Ovary (tissue), 3 donors: Measurements from ENCODE around the gene NELFB.

Source experiments
- EP300 ChIP-seq: sonication (generic); formaldehyde crosslinking; IDR thresholded peaks from one replicate; pipeline ENCODE4 v1.6.1; 2017; ENCODE audit warnings: antibody characterized with exemption
- POLR2A ChIP-seq: fragments of 450-650 bp; IDR thresholded peaks from one replicate; pipeline ENCODE4 v1.6.1; 2017; ENCODE audit warnings: antibody characterized with exemption, mild to moderate bottlenecking, moderate library complexity
- TF ChIP-seq, protein P1 (sequence below), 3 donors: fragments of 450-650 bp in 2 of 3; fragments of 200-600 bp in 1 of 3; IDR thresholded peaks; one replicate each; pipeline versions ENCODE4 v1.5.1 to v1.8.0; 2016 to 2022; ENCODE audit warnings: antibody characterized with exemption in 3 of 3, mild to moderate bottlenecking in 1 of 3
- donor health status: DM: no; HTN: no; CAD: no.

DNA sequence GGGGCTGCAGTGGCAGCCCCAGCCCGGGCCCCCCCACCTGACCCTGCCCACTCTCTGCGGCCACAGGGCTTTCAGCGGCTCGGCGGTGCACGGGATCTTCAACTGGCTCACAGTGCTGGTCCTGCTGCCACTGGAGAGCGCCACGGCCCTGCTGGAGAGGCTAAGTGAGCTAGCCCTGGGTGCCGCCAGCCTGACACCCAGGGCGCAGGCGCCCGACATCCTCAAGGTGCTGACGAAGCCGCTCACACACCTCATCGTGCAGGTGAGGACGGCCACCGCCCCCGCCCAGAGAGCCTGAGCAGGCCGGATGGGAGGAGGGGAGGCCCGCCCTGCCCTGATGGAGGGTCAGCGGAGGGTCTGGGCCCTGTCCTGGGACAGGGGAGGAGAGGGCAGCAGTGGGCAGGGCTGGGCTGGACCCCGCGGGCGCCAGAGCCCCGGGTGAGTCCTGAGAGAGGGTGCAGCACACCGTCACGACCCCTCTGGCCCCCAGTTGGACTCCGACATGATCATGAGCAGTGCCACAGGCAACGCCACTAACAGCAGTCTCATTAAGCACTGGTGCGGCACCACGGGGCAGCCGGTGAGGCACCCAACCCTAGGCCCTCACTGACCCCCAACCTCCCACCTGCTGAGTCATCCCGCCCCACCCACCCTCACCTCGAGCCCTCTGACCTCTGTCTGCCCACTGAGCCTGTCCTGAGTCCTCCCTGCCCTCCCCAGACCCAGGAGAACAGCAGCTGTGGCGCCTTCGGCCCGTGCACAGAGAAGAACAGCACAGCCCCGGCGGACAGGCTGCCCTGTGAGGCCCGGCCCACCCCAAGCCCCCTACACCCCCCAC, 21.8 kb upstream of the NELFB start:
- TF ChIP-seq EP300 (no peak), POLR2A (no peak)
- TF ChIP-seq, protein P1, sequence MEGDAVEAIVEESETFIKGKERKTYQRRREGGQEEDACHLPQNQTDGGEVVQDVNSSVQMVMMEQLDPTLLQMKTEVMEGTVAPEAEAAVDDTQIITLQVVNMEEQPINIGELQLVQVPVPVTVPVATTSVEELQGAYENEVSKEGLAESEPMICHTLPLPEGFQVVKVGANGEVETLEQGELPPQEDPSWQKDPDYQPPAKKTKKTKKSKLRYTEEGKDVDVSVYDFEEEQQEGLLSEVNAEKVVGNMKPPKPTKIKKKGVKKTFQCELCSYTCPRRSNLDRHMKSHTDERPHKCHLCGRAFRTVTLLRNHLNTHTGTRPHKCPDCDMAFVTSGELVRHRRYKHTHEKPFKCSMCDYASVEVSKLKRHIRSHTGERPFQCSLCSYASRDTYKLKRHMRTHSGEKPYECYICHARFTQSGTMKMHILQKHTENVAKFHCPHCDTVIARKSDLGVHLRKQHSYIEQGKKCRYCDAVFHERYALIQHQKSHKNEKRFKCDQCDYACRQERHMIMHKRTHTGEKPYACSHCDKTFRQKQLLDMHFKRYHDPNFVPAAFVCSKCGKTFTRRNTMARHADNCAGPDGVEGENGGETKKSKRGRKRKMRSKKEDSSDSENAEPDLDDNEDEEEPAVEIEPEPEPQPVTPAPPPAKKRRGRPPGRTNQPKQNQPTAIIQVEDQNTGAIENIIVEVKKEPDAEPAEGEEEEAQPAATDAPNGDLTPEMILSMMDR (IDR thresholded peaks at IDR 0.05): no peak
